CD1c-positive myeloid dendritic cell (primary cell): ENCODE results near the gene SPATA32.

Source experiments
- DNase-seq: peaks from one replicate; pipeline ENCODE4 v3.0.0-alpha.2; 2016; ENCODE audit errors: extremely low spot score

The SPATA32 gene

DNA sequence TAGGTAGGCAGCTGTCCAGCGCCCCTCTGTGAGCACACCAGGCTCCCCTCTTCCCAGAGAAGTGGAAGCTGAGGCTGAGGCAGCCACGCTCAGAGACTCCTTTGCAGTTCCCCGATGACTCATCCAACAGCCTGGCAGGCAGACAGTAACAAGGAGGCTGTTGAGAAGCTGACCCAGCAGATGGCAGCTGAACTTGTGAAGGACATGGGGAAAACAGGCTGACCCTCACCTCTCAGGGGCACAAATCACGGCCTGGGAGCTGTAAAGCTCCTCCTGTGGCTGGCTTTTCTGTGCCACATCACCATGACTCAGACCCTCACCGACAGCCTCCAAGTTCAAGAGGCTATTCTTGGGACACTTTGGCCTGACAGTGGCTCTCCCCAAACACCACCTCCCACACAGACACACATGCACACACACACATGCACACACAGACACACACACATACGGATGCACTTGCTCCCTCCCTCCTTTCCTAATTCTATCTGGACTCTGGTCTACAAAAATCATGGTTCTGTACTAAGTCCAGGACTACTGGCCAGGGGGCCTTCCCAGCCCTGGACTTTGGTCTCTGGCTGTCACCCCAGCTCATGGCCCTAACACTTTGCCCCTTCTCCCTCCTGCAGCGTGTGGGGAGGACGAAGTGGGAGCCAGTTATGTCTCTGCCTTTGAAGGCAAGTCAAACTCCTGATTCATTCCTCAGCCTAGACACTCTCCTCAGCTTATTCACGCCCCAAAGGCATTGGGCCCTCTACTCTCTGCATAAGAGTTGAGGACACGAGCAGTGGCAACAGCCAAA is 31.7 kb upstream of the SPATA32 start:
- DNase-seq: peak; percentile 86

DNA sequence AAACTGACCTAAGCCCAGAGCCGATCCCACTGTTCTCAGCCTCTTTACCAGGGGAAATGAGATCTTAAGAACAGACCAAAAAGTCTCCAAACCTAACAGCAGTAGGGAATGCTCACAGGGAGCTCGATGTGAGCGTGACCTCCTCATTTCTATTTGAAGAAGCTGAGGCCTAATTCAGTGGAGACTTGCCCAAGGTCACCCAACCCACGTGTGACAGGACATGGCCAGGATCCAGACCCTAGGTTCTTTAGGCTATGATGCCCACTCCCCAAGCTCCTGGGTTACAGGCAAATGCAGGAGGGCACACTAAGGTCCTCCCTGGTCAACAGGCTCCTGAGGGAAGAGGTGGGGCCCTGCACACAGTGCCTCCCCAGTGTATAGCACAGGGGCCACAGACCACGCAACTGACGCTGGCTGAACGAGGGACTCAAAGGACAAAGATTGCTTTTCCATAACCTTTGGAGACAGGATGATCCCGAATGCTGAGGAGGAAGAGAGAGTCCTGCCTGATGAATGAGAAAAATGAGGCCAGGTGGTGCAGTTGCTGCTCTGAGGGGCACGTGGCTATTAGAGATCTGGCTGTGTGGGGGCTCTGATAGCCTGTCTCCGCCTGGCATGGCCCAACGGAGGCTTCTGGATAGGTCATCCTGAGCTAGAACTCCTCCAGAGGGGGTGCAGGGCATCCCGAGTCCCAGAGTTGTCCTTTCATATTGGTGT is 31.0 kb upstream of the SPATA32 start:
- DNase-seq: no peak

DNA sequence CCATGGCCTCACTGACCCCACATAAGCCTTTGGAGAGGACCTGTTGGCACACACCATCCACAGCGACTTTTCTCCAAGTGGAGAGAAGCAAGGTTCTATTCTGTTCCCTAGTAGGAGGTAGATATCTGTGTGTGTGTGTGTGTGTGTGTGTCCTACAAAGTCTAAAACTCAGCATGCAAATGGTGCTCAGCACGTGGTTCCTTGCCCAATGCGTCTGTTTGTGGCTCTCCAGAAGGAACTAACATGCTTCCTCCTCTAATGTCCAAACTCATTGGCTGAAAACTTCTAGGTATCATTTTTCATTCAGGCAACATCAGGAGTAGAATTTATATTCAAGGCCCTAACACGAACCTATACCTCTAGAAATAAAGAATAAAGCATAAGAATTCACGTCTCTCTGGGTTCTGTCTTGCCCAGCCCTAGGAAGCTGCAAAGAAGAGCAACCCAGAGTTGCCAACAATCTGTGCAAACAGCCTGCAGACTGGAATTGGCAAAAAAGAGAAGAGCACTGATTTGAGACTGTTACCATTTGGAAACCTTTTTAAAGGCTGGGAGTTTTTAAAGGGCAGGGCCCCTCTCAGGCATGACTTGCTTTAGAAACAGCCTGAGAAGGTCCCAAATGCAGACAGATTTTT is 29.4 kb upstream of the SPATA32 start:
- peak; percentile 80 for DNase-seq

DNA sequence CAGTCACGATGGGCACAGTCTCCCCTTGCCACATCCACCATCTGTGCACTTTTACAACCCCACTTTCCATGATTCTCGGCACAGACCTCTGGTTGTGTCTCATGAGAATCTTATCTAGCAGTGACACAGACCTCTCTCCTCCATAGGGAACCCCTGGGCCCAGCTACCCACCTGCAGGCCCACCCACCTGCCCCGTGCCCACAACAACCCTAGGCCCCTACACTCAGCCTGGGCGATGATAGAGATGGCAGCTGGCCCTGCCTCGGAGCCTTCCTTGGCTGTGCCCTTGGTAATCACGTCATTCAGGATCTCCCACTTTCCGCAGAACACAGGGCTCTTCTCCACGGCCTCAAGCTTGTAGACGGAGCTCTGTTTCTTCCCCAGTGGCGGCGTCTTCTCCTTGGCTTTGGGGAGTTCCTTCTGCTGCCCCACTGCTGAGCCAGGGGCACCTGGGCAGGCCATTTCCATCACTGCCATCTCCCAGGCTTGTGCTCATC is 28.4 kb upstream of the SPATA32 start:
- no peak for DNase-seq

DNA sequence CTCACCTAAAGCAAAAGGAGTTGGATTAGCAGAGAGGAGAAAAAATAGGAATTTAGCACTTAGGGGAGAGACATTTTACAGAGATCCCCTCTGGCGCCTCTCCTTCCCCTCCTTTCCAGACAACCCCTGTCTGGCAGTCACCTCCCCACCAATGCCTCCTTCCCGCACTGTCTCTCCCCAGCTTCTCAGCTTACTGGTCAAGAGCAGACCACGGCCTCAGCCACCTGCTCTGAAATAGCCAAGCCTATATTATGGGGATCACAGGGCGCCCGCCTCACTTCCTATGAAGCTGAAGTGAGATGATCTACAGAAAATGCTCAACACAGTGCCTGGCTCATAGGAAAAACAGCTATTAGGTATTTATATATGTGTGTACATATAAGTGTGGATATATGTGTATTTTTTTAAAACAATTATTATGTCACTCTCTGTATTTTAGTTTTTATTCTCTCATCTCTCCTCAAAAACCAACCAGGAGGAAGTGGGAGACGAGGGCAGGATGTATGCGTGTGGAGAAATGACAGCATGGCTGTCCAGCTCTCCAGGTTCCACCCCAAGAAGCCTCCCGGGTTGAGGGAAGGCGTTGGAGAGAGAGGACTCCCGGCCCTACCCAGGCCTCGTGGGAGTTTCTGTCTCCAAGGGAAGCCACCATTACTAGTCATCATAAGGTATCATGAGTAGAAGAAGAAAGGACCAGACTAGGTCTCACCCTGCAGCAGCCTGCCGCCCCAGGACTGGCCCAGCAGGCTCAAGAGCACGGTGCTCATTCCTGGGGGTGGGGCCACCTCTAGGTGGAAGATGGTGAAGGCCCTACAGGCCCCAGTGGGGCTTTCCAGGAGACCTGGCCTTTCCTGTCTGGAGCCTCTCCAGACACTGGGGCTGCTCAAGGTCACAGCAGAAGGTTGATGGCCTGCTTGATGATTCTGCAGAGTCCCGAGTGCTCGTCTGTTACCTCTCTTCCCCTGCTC is 27.7 kb upstream of the SPATA32 start:
- DNase-seq: peak; percentile 60

DNA sequence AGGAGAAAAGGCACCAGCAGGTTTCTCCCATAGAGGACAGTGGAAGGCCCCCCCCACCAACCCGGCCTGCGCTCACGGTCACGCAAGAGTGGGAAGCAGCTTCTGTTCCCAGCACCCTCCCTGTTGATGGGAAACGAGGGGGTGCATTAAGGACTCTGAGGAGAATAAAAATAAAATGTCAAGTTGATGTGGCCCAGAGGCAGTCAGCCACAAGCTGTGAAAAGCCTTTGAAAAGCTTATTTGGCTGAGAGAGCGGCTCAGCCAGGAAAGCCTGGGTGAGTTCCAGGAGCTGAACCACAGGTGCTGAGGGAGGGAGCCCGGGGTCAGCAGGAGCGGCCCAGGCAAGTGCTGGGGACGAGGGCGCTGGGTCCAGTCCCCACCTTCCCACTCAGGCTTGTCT is 26.9 kb upstream of the SPATA32 start:
- no peak for DNase-seq

DNA sequence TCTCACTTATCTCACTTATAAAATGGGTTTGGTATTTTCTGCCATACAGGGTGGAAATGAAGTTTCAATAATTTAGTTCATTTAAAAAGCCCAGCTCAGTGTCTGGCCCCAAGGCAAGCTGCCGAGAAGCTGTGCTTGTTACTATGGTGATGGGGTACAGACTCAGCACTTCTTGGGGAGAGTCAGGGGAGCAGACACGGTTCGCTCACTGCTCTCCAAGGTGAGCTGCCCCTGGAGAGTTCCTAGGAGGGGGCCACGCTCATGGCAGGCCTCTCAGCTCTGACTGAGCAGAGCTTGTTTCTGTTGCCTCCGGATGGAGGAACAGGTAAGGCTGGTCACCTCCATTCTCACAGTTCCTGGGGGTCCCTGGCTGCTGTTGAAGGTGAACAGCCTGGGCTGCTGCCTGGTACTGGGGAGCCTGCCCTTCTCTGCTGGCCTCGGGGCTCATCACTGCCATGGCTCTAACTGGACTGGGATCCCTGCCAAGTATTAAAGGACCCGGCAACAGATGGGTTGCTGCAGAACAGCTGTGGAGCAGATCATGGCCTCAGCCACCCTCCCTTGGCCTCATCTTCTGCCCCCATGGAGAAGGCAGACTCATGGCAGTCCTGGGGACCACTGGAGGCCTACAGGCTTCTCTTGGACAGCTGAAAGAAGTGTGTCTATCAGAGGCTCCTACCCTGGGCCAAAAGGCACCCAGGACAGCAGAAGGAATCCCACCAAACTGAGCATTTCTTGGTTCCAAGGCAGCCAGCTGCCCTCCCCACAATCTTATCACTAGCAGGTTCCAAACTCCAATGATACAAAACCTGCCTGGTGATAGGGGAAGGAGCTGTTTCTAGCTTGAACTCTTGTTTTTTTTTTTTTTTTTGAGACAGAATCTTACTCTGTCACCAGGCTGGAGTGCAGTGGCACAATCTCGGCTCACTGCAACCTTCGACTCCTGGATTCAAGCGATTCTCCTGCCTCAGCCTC is 25.9 kb upstream of the SPATA32 start:
- DNase-seq: no peak

DNA sequence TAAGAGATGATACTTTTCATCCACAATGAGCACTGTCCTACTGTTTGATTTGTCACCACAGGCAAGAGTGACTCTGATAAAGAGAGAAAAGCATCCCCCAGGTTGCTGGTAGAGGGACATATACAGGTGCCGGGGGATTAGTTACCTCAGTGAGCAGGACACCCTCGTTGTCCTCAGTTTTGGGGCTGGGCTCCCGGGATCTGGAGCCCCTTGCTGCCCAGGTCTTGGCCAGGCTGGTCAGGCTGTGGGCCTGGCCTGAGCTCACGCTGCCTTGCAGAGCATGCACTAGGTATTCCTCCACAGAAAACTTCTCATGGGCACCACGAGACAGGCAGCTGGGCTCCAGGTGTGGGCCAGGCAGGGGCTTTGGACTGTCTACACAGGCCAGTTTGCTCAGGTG is 24.4 kb upstream of the SPATA32 start:
- DNase-seq: no peak

DNA sequence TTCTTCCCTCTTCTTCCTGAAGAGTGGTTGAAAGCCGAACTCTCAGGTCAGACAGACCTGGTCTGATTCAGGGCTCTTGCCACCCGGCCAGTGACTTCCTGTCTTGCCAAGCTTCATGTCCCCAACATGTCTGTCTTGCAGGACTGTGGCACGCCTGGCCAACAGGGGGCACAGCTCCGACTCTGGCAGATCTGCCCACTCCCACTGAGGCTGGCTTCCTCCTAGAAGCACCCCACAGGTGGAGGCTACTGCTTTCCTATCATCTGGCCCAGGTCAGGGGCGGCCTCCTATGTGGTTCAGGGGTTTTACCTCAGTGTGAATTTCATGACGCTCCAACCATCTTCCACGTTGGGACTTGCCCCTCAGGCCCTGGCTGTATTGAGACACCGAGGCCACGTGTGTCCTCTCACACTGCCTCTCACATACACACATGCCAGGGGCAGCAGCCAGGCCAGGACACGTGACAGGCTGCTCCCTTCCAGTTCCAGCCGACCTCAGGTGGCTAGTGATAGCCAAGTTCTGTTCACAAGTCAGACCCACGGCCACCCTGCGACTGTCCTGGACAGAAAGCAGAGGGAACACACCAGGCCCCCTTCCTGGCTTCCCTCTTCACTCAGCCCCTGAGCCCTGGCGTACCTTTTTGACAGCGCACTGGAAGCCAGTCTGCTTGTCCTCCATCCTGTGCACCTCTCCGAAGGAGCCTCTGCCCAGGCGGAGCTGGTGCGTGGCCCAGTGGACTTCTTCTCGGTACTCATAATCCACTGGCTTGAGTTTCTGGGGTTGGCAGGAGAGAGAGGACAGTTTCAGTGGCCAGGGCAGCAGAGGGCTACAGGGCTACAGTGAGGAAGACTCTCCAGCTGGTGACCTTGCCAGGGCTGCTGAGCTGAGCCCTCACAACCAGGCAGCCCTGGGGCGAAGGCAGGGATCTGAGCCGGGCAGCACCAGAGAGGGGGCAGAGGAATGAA is 22.6 kb upstream of the SPATA32 start:
- DNase-seq: peak; percentile 54

DNA sequence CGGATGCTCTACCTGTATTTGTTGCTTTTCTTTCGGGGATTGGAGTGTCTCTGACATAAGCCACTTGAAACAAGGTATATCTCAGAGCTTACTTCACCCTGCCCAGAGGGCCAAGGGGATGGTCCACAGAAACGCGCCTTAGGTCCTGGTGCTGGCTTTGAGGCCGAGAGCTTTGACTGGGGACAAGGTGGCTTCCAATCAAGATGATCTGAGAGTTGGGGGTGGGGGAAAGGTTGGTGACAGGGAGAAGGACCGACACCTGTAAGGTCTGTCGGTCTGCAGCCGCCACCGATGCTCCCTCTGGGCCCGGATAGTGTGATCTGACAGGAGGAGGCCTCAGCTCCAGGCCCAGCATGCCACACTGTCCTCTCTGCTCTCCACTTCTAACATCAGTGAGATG is 21.8 kb upstream of the SPATA32 start:
- no peak for DNase-seq

DNA sequence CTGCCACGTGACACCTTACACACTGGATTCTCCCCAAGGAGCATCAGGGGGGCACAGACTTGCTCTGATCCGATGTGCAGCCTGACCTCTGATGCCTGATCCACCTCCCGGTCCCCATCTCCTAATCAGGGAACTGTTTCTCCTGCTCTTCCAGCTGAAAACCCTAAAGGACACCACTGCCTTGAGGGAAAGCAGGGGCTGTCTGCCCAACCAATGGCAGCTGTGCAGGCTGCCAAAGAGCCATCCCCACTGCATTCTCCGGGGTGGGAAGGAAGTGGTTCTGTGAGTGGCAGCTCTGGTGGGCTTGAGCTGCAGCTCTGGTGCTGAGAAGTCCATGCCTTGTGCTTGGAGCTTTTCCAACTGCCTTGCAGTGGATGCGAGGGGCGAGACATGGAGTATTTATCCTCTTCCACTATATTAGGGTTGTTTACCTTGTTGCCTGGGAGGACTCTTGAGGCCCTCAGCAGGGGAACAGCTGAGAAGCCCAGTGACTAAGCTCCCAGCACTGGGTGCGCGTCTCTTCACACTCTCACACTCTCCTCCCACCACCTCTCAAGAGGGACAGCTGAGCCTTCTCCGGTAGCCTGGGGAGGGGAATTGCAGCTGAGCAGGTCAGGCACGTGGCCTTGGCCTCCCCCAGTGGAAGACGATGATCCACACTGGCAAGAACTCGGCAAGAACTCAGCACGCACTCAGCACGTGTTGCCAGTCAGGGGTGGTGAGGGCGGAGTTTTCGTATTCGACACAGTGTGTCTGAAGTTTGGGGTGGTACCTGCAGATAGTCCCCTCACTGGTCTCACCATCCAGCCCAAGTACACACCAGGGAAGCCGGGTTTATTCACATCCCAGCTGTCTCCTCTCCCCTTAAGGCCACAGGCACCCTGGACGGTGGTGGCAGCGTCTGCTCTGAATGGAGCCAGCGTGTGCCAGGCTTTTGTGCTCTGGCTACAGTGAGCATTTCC is 21.1 kb upstream of the SPATA32 start:
- no peak for DNase-seq

DNA sequence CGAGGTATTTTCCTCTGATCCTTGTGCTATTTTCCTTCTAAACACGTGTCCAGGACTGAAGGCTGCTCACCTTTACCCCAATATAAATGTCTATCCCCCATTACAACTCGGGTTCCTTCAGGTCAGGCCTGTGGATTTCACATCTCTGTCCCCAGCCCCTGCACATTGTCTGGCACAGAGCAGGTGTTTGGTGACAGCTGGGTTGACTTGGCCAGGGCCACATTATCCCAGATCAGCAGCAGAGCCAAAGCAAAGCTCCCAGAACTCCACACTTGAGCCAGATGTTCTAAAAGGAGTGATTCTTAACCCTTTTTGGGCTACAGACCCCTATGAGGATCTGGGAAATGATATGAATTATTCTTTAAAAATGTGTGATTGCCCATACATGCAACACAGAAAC is 18.0 kb upstream of the SPATA32 start:
- no peak for DNase-seq

DNA sequence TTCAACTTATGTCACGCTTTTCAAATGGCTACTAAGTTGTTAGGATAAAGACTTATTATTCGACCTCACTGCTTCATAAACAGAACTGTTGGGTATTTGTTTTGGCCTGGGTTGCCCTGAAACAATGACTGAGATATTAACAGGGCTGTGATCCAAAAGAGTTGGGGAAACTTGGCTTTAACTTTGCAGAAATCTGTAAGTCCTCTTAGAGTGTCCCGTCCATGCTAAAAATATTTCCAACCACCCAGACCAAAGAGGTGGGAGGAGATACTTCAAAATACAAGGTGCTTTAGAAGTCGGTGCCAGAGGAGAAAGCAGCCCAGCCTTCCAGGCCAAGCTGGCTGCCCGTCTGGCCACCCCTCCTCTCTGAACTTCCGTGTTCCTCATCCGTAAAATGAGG is 16.1 kb upstream of the SPATA32 start:
- DNase-seq: no peak

DNA sequence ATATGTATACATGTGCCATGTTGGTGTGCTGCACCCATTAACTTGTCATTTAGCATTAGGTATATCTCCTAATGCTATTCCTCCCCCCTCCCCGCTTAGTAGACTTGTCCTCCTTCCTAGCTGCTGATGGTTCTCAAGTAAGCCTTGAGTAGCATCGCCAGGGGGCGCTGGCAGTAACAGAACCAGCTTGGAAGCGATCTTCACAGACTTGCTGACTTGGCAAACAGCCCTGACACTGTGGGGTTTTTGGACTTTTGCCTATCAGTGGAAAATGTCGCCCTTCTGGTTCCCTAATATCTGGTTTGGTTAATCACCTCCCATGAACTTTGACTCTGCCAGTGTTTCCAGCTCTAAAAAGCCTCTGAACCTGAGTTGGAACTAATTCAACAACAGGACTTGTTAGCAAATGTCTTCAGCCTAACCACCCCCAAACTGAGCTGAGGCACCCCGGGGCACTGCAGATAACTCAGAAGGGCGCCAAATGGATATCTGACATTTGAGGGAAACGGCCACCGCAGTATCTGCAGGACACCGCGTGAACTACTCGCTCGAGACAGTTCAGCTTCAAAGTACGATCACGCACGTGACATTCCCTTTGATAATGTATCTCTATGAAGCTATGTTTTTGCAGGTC is 15.4 kb upstream of the SPATA32 start:
- peak; percentile 95 for DNase-seq

DNA sequence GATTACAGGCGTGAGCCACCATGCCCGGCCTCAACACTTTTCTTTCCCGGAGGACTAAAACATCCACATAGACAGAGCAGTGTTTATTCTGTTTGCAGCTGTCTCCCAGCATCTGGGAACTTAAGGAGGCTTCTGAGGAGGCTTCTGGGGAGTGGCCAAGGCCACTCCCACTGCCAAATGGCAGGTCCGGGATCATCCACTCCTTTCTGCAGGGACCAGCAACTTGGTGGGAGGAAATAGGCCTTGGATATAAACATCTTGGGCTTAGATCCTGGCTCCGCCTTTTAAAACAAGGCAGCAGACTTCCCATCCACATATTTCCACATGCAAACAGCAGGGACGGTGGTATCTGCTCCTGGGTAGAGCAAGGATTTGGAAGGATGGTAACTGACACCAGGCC is 14.1 kb upstream of the SPATA32 start:
- DNase-seq: no peak

DNA sequence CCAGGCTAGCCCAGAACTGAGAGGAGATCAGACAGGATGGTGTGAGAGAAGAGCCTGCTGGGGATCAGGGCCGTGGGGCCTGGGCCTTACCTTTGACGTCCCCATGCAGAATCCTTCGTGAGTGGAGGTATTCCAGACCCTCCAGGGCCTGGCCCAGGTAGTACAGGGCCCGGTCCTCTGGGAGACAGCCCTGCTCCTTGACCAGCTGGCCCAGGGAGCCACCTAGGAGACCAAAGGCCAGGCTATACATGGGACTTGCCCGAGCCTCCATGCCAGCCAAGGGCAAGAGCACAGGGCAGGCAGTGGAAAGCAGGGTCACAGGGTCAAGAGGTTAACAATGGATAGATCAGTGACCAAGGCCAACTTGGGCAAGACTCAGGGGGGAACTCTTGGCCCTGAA is 12.1 kb upstream of the SPATA32 start:
- no peak for DNase-seq

DNA sequence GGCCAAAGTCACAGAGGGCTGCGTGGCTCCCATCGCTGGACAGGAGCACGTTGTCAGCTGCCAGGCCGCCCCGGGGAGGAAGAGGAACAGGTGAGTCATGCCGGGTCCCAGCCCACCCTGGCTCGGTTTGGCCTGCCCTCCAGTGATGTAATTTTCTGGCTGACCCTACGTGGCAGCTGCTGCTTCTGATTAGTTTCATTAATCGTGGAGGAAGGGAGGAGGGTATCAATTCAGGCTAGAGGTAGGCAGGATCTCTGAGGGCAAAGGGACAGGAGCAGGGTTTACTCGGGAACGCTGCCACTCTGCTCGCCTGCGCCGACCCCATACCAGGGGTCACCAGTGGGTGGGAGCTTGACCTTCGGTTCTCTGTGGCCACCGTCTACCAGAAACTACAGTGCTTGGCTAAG is 11.7 kb upstream of the SPATA32 start:
- DNase-seq: no peak

DNA sequence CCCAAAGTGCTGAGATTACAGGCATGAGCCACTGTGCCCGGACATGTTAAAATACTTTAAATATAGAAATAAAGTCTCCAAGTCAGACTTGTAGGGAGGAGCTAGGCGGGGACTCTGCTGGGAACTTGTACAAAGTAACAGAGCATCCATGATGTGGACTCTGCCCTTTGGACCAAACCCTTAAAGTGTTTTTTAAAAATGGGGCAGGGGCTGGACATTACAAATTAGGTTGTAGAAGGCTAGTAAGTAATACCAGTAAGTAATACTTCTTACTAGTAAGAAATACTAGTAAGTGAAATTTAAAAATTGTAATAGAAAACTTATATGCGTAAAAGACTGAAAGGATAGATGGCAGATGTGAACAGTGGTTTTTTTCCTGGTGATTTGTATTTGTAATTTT is 9.7 kb upstream of the SPATA32 start:
- DNase-seq: no peak
